Mucosa of stomach (tissue), 1 donor: ENCODE data around the gene CCDC66.
"Not testable (repeated sequence)": the region's sequence is repeated elsewhere in the genome, so short reads cannot be mapped to it uniquely, and the experiment has no call there.

ENCODE experiments used
- H3K27me3 ChIP-seq: one replicate; pipeline ENCODE4 v1.7.0; 2013; ENCODE audit warnings: mild to moderate bottlenecking, low read length; ENCODE audit not compliant: control insufficient read depth, insufficient read depth
- H3K36me3 ChIP-seq: one replicate; pipeline ENCODE4 v1.7.0; 2013; ENCODE audit warnings: low read length; ENCODE audit not compliant: control insufficient read depth, insufficient read depth
- H3K4me1 ChIP-seq: one replicate; pipeline ENCODE4 v1.7.0; 2013; ENCODE audit warnings: mild to moderate bottlenecking, low read length; ENCODE audit not compliant: control insufficient read depth, insufficient read depth
- H3K4me3 ChIP-seq: one replicate; pipeline ENCODE4 v1.7.0; 2013; ENCODE audit warnings: low read length
- H3K9ac ChIP-seq: one replicate; pipeline ENCODE4 v1.7.0; 2013; ENCODE audit warnings: mild to moderate bottlenecking, low read length, moderate library complexity
- H3K9me3 ChIP-seq: one replicate; pipeline ENCODE4 v1.7.0; 2013; ENCODE audit warnings: mild to moderate bottlenecking, low read length, moderate library complexity; ENCODE audit not compliant: control insufficient read depth
- donor health status: Pancreatic carcinoma.

The CCDC66 gene

DNA sequence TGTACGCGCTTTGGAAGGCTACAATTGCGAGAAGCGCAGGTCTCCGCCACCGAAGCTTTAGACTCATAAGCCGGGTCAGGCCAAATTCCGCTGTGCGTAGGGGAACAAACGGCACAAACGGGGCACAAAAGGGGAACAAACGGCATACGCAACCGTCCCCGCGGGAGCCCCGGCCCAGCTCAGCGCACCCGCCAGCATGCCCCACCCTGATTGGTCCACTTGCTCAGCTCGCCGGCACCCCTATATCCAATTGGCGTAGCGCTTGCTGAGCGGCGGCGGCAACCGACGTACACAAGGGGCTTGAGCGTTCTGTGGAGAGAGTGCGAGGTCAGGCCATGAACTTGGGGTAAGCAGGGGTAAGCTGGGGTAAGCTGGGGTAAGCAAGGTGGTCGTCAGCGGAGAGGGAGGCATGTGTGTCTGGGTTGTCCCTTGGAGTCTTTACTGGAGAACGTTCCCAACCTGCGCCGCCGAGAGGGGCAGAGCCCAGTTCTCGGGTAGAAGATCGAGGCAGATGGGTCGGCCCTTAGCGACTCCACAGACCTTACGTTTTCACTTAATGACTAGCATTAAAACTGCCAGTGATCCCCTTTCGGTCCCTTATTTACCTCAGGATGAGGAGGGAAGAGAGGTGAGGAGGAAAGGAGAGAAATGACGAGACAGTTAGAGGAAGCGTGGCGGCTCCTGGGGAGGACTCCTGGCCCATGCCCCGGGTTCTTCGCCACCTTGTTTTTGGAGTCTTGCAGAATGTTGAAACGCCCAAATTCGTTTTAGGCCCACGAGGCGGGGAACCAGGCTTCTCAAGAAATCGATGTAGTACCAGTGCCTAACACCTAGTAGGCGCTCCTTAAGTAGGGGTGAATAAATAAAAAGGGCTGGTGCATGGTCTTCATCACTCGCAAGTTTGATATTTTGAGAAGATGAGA is at the start of gene CCDC66:
TSS of gene CCDC66 (plus strand) at position 268 of the 923 bp plus-strand sequence. CDS start at position 336, 68 bp downstream.
- peak within 1 kb of the TSS; percentile 75 for H3K4me3 ChIP-seq
- no peaks in the 10 kb centered on the region for H3K4me1 ChIP-seq
- no peaks in the 10 kb centered on the region for H3K36me3 ChIP-seq
- H3K27me3 ChIP-seq: no peaks in the 10 kb centered on the region
- no peaks in the 10 kb centered on the region for H3K9me3 ChIP-seq
- peak within 1 kb of the TSS; percentile 82 for H3K9ac ChIP-seq

GRCh38 chr3:56519641-56520040 is 37.3 kb upstream of the CCDC66 start:
- H3K4me1 ChIP-seq: no peaks in the 10 kb centered on the region
- H3K4me3 ChIP-seq: no peak overlapping the region
- H3K9ac ChIP-seq: no peak overlapping the region

DNA sequence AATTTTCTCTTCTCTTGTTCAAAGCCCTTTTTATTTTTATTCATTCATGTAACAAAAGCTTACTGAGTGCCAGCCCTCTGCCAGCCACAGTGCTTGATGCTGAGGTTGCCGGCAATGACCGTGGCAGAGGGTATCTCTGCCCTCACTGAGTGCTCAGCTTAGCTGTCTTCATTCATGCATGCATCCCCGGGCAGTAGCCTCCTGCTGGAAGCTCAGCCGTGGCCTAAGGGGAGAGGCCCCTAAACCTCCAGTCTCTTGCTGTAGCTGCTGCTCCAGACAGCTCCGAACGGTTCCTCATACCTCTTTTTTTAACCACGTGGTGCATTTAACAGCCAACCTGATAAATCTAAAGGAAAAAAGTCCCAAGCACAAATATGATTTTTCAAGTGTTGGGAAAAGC is 34.6 kb upstream of the CCDC66 start:
- Histone ChIP-seq H3K9me3 (no peaks in the 10 kb centered on the region), H3K4me3 (no peak overlapping the region)

More at GRCh38 chr3:56519641-56520040, 37.3 kb upstream of the CCDC66 start:
- H3K27me3 ChIP-seq: no peaks in the 10 kb centered on the region
- no peaks in the 10 kb centered on the region for H3K36me3 ChIP-seq
- no peaks in the 10 kb centered on the region for H3K9me3 ChIP-seq

GRCh38 chr3:56525291-56525690 is 31.7 kb upstream of the CCDC66 start:
- Histone ChIP-seq H3K36me3 (no peaks in the 10 kb centered on the region), H3K9ac (no peak overlapping the region), H3K9me3 (no peaks in the 10 kb centered on the region), H3K4me3 (no peak overlapping the region), H3K27me3 (no peaks in the 10 kb centered on the region), H3K4me1 (no peaks in the 10 kb centered on the region)

More for the DNA sequence above, 34.6 kb upstream of the CCDC66 start:
- Histone ChIP-seq H3K4me1 (no peaks in the 10 kb centered on the region), H3K36me3 (no peaks in the 10 kb centered on the region), H3K9ac (no peak overlapping the region), H3K27me3 (no peaks in the 10 kb centered on the region)

DNA sequence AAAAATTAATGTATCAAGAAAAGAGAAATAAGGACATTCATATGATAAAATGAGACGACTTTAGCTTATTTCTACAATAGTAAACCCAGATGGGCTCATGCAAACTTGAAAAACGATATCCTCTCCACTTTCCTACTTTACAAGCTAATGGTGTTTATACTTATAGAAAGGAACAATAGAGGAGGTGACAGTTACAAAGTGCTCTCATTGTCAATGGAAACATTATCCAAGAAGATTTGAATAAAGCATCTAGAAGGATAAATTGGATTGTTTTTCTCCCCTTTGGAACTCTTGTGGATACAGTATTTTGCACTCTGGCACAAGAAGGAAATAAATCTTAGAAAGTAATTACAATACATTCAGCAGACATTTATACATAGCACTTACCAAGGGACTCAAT is 20.2 kb upstream of the CCDC66 start:
- no peaks in the 10 kb centered on the region for H3K4me1 ChIP-seq
- H3K9me3 ChIP-seq: no peaks in the 10 kb centered on the region
- H3K4me3 ChIP-seq: no peak overlapping the region
- H3K36me3 ChIP-seq: no peaks in the 10 kb centered on the region
- H3K9ac ChIP-seq: no peak overlapping the region
- H3K27me3 ChIP-seq: no peaks in the 10 kb centered on the region

- no peak overlapping the region for H3K9ac ChIP-seq
- peaks cover 10% of the 10 kb centered on the region for H3K27me3 ChIP-seq
- no peaks in the 10 kb centered on the region for H3K9me3 ChIP-seq
- no peaks in the 10 kb centered on the region for H3K36me3 ChIP-seq
- H3K4me1 ChIP-seq: no peaks in the 10 kb centered on the region
- no peak overlapping the region for H3K4me3 ChIP-seq
These were observed 9.5 kb upstream of the CCDC66 start for GRCh38 chr3:56547486-56547885.

GRCh38 chr3:56557831-56558170 is 826 bp downstream of the CCDC66 start:
- peak overlapping the region; percentile 82 for H3K9ac ChIP-seq
- no peaks in the 10 kb centered on the region for H3K36me3 ChIP-seq
- no peaks in the 10 kb centered on the region for H3K9me3 ChIP-seq
- no peaks in the 10 kb centered on the region for H3K27me3 ChIP-seq
- H3K4me1 ChIP-seq: no peaks in the 10 kb centered on the region
- H3K4me3 ChIP-seq: peak overlapping the region; percentile 75

DNA sequence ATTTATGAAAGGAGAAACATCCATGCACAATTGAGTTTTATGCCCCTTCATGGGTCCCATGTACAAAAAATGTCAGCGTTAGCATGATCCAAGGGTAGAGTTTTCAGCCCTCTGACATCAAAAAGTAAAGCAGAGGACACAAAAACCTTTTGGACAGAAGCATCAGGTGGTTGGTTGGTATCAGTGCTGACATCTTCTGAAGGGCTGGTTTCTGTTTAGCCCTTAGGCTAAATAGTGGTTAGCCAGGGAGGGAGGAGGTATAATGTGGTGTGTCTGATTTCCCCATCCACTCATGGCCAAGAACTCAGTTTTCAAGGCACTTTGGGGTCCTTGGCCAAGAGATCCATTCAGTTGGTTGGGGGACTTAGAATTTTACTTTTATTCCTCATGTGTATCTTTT is 16.5 kb downstream of the CCDC66 start:
- Histone ChIP-seq H3K9me3 (no peaks in the 10 kb centered on the region), H3K9ac (no peak overlapping the region), H3K4me1 (no peaks in the 10 kb centered on the region), H3K36me3 (no peaks in the 10 kb centered on the region), H3K4me3 (no peak overlapping the region), H3K27me3 (no peaks in the 10 kb centered on the region)

DNA sequence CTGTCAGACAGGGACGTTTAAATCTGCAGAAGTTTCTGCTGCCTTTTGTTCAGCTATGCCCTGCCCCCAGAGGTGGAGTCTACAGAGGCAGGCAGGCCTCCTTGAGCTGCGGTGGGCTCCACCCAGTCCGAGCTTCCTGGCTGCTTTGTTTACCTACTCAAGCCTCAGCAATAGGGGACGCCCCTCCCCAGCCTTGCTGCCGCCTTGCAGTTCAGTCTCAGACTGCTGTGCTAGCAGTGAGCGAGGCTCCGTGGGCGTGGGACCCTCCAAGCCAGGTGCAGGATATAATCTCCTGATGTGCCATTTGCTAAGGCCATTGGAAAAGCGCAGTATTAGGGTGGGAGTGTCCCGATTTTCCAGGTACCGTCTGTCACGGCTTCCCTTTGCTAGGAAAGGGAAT is 25.0 kb downstream of the CCDC66 start:
- H3K4me1 ChIP-seq, H3K9ac ChIP-seq, H3K36me3 ChIP-seq, H3K4me3 ChIP-seq, H3K9me3 ChIP-seq, H3K27me3 ChIP-seq: not testable (repeated sequence)

GRCh38 chr3:56584275-56584674 is 27.3 kb downstream of the CCDC66 start:
- not testable (repeated sequence) for H3K9me3 ChIP-seq, H3K4me3 ChIP-seq, H3K36me3 ChIP-seq, H3K27me3 ChIP-seq, H3K4me1 ChIP-seq, H3K9ac ChIP-seq

- H3K27me3 ChIP-seq: no peaks in the 10 kb centered on the region
- H3K9ac ChIP-seq: no peak overlapping the region
- no peaks in the 10 kb centered on the region for H3K4me1 ChIP-seq
- no peaks in the 10 kb centered on the region for H3K9me3 ChIP-seq
- H3K4me3 ChIP-seq: no peak overlapping the region
- H3K36me3 ChIP-seq: no peaks in the 10 kb centered on the region
These were observed 33.8 kb downstream of the CCDC66 start for GRCh38 chr3:56590814-56591213.

GRCh38 chr3:56591262-56591661 is 34.3 kb downstream of the CCDC66 start:
- Histone ChIP-seq H3K9me3 (no peaks in the 10 kb centered on the region), H3K27me3 (no peaks in the 10 kb centered on the region), H3K36me3 (no peaks in the 10 kb centered on the region), H3K9ac (no peak overlapping the region), H3K4me1 (no peaks in the 10 kb centered on the region), H3K4me3 (no peak overlapping the region)
